Measurements from ENCODE around the gene CNN1. TPM values are rescaled to one million over a fixed set of nuclear protein-coding genes. Genes with fewer than 3 reads are reported as not detected.
A peak's percentile ranks its signal among the peaks of the same experiment; 100 is the strongest.

CNN1 gene
- total and polyA plus RNA-seq, 9 of the 15 experiments (the other 6 are each of a cell fraction or from before 2014, with no cell fraction given), result 0.23 to 10.6 (median 5.2) TPM

GRCh38 chr19:11597202-11598102, 58.8 kb downstream of the CNN1 start, which contains the start of gene ZNF627 (continued):
- TF ChIP-seq L3MBTL2 (IDR thresholded peaks at IDR 0.05), result peak; percentile 80
- TF ChIP-seq MLLT1 (IDR thresholded peaks at IDR 0.05), result peak; percentile 11 to 40; a peak in 2 of 4 replicates
- TF ChIP-seq OTX1 (CRISPR knock-in tag; IDR thresholded peaks at IDR 0.05), result peak; percentile 89; the same call in 1 of the 2 replicates
- no peak for TF ChIP-seq NR3C1 (CRISPR knock-in tag; IDR thresholded peaks at IDR 0.05)
- TF ChIP-seq NR2F6 (CRISPR knock-in tag; IDR thresholded peaks at IDR 0.05), result no peak
- TF ChIP-seq TGIF2 (CRISPR knock-in tag; IDR thresholded peaks at IDR 0.05), result 0 out of 2 replicates have a peak, but pooled peaks have one; percentile 53
- TF ChIP-seq TAF9B (IDR thresholded peaks at IDR 0.05; ENCODE audit: partially characterized antibody), result peak; percentile 84
- peak; percentile 81 for TF ChIP-seq SMAD4 (CRISPR knock-in tag; conservative IDR thresholded peaks at IDR 0.05)
- peak in 1 of 2 experiments; percentile 18; a peak in 1 of 4 replicates for TF ChIP-seq SRF (CRISPR knock-in tag; IDR thresholded peaks at IDR 0.05)
- peak; percentile 57; the same call in 1 of the 2 replicates for TF ChIP-seq DPF2 (IDR thresholded peaks at IDR 0.05)
- TF ChIP-seq BRD9 (IDR thresholded peaks at IDR 0.05; ENCODE audit: low read depth, partially characterized antibody), result peak; percentile 39
- 0 out of 2 replicates have a peak, but pooled peaks have one; percentile 62 for TF ChIP-seq ZBED1 (IDR thresholded peaks at IDR 0.05)
- TF ChIP-seq ZFX (CRISPR knock-in tag; IDR thresholded peaks at IDR 0.05), result peak; percentile 97
- TF ChIP-seq NR2C2 (CRISPR knock-in tag; IDR thresholded peaks at IDR 0.05), result no peak
- peak; percentile 72; the same call in 1 of the 2 replicates for TF ChIP-seq NR2C2 (tag; IDR thresholded peaks at IDR 0.05)
- no peak for TF ChIP-seq BACH1 (tag; IDR thresholded peaks at IDR 0.05)
- peak; percentile 85 for TF ChIP-seq TAF7 (tag; IDR thresholded peaks at IDR 0.05)
- TF ChIP-seq XRCC3 (IDR thresholded peaks at IDR 0.05), result no peak
- TF ChIP-seq CREB3L1 (IDR thresholded peaks at IDR 0.05; ENCODE audit: borderline replicate concordance, low read depth), result peak; percentile 72; the same call in 1 of the 2 replicates
- TF ChIP-seq HDAC2 (IDR thresholded peaks at IDR 0.05), result 0 out of 2 replicates have a peak, but pooled peaks have one; percentile 15
- 0 out of 2 replicates have a peak, but pooled peaks have one; percentile 75 for TF ChIP-seq NR1H2 (CRISPR knock-in tag; IDR thresholded peaks at IDR 0.05)
- TF ChIP-seq ZBTB11 (CRISPR knock-in tag; IDR thresholded peaks at IDR 0.05), result no peak
